GM19023 (cell line): ENCODE data around the gene HTT.

ENCODE experiments used
- ATAC-seq: cut with Tn5 transposase; IDR thresholded peaks from one replicate; pipeline ENCODE4 v1.9.1; 2021; ENCODE audit warnings: mild to moderate bottlenecking, moderate library complexity; ENCODE audit not compliant: unreplicated experiment

HTT gene

DNA sequence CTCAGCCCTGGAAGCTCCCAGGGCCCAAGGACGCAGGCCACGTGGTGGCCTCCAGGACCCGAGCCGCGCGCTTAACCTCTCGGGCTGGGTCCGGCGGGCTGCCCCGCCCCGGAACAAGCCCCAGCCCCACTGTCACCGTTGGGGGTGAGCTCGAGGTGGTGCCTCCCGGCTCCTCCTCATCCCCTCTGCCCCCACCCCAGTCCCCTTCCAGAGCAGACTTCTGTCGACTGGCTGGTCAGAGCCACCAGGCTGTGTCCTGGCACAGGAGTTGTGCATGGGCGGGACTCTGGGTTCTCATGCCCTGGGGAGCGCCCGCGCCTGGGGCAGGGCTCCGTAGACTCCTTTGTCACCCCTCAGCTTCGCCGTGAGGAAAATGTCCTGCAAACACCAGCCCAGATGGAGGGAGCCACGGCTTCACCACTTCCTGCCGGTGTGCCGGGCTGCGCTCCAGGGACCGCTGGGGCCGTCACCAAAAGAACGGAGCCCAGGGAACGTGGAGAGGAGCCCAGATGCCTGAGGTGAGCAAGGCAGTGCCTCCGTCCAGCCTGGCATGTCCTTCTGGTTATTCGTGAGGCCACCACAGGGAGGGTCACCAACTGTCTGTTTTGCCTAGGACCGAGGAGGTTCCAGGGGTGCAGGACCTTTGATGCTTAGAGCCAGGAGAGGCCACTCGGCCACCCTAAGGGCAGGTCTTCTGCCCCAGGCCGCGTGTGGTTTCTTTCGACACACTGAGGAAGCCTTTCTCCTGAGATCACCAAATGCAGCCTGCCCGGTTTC is 211.3 kb downstream of the HTT start:
- ATAC-seq, result peak; percentile 75

GRCh38 chr4:3286335-3287175 is 212.1 kb downstream of the HTT start:
- ATAC-seq, result no peak

DNA sequence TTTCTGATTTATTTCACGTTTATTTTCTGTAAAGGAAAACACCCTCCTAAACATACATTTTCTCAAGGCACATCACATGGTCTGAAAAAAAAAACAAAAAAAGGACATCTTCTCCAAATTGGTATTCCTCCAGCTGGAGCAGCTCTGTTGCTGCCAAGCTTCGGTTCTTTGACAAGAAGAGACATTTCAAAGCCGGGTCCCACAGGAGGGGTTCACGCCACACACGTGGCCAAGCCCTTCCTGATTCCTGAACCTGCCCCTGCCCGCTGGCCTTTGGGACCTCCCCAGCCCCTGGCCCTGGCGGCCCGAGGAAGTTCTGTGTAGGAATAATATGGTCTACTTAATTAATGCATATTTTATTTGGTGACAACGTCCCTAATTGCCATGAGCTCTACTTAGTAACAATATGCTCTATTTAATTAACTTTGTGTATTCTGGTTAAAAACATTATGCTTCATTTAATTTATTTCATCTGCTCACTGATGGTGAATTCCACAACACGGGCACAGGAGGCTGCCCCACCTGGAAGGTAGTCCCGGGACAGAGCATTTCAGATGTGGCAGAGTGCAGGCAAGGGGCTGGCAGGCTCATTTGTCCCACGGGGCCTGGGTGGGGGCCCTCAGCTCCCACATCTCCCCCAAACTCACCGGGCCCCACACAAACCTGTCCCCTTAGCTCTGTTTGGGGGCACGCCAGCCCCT is 212.9 kb downstream of the HTT start:
- ATAC-seq, result no peak

DNA sequence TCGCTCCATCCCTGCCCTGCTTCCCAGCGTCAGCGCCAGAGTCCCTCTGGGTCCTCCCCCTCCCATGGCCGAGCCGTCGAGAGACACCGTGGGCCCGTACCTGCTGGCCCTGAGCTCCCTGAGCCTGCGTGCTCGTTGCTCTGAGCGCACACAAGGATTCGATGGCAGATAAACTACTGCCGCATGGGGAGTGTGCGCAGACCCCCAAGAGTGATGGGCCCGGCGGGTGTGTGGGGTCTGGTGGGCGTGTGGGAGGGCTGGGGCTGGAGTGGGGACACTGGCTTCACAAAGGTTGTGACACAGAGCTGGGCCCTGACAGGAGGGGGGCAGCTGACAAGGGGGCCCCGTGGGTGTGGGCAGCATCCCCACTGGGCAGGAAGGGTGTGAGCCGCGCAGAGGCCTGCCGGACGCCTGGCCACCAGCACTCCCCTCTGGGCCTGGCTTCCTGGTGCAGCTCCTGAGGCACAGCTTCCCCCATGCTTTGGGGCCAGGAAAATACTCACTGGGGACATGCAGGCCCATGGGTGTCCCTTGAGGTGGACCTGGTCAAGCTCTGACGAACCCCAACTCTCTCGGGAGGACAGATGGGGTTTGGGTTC is 213.6 kb downstream of the HTT start:
- no peak for ATAC-seq

GRCh38 chr4:3288571-3289094 is 214.2 kb downstream of the HTT start:
- ATAC-seq, result no peak

DNA sequence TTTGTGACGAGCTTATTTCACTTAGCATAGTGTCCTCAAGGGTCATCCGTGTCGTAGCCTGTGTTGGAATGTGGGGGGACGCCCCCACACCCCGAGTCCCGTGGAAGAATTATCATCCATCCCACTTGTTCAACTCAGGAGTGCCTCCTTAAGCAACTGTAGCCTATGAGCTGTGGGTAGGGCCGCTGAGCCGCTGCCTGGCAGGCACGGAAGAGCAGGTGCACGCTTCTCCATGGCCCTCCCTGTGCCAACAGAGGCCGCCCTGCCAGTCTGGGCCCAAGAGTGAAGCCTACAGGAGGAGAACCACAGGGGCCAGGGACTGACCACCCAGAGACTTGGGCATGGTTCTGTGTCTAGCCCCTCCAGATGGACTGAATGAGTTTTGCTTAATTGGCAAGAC is 216.0 kb downstream of the HTT start:
- ATAC-seq, result no peak

GRCh38 chr4:3290889-3291321 is 216.4 kb downstream of the HTT start:
- ATAC-seq, result no peak

DNA sequence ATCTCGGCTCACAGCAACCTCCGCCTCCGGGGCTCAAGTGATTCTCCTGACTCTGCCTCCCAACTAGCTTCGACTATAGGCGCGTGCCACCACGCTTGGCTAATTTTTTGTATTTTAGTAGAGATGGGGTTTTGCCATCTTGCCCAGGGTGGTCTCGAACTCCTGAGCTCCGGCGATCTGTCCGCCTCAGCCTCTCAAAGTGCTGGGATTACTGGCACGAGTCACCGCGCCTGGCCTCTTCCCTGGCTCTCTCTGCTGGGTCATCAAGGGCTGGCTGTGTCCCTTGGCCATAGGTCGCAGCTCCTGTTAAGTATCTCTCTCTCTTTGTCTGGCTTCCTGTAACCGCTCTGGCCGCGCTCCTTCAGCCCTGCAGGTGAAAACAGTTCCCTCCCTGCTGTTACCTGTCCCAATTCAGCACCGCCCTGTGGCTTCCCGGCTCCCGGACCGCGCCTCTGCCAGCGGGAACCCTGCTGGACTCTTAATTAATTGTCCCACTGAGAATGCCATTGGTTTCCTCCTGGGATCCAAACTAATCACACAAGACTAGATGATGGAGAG is 217.0 kb downstream of the HTT start:
- ATAC-seq, result no peak

- peak; percentile 16 for ATAC-seq
Observed at GRCh38 chr4:3291969-3292570, 217.6 kb downstream of the HTT start.

GRCh38 chr4:3292571-3293400 is 218.3 kb downstream of the HTT start, which contains the start of gene RGS12:
RGS12 (plus strand) TSS chr4:3293021; CDS start chr4:3316171, 23,150 bp downstream.
- ATAC-seq, result peak; percentile 71
